ENCODE measurements around the gene PRSS36.
A peak's percentile ranks its signal among the peaks of the same experiment; 100 is the strongest.

PRSS36 gene

GRCh38 chr16:31113121-31114120 lies 36.4 kb downstream of the PRSS36 start:
- H3K4me1 Mint-ChIP-seq, result peaks cover 34% of the 10 kb centered on the region
- CTCF ChIA-PET, result interaction anchor here (2.1 kb wide), 1 partner anchor 11 kb away, joined by 5 read pairs; no protein-coding TSS in a partner anchor
- peaks cover 21% of the 10 kb centered on the region for H3K36me3 Mint-ChIP-seq
- H3K27ac Mint-ChIP-seq, result peak overlapping the region; percentile 49
- no peak overlapping the region for H3K4me3 Mint-ChIP-seq
- no peaks in the 10 kb centered on the region for H3K27me3 Mint-ChIP-seq
- no peaks in the 10 kb centered on the region for H3K9me3 Mint-ChIP-seq
- no peak for DNase-seq

GRCh38 chr16:31112711-31113110 lies 37.2 kb downstream of the PRSS36 start:
- Mint-ChIP-seq H3K4me1 (peaks cover 32% of the 10 kb centered on the region), H3K4me3 (no peak overlapping the region), H3K9me3 (no peaks in the 10 kb centered on the region), H3K27ac (peak overlapping the region; percentile 45), H3K36me3 (peaks cover 21% of the 10 kb centered on the region), H3K27me3 (no peaks in the 10 kb centered on the region)
- no peak for DNase-seq
- CTCF ChIA-PET, result interaction anchor here (0.7 to 2.1 kb wide), 2 partner anchors 10 to 29 kb away, joined by 3 to 5 read pairs; no protein-coding TSS in a partner anchor

- Mint-ChIP-seq H3K27ac (no peak overlapping the region), H3K36me3 (peaks cover 21% of the 10 kb centered on the region), H3K9me3 (no peaks in the 10 kb centered on the region), H3K27me3 (no peaks in the 10 kb centered on the region), H3K4me3 (no peak overlapping the region), H3K4me1 (peaks cover 38% of the 10 kb centered on the region)
- CTCF ChIA-PET, result interaction anchor here (0.7 to 0.9 kb wide), 2 partner anchors 16 to 30 kb away, joined by 3 read pairs; no protein-coding TSS in a partner anchor
- DNase-seq, result no peak
Measured at GRCh38 chr16:31111881-31112466, 37.9 kb downstream of the PRSS36 start.

GRCh38 chr16:31110106-31111034 lies 39.5 kb downstream of the PRSS36 start:
- CTCF ChIA-PET, result interaction anchor here (0.6 kb wide), 1 partner anchor 32 kb away, joined by 3 read pairs; no protein-coding TSS in a partner anchor

GRCh38 chr16:31109622-31110021 lies 40.2 kb downstream of the PRSS36 start:
- no peak for DNase-seq
- no peak overlapping the region for H3K27ac Mint-ChIP-seq
- peak overlapping the region; percentile 79 for H3K4me3 Mint-ChIP-seq
- H3K9me3 Mint-ChIP-seq, result no peaks in the 10 kb centered on the region
- H3K36me3 Mint-ChIP-seq, result peaks cover 21% of the 10 kb centered on the region
- H3K27me3 Mint-ChIP-seq, result no peaks in the 10 kb centered on the region
- CTCF ChIA-PET, result interaction anchor here (0.6 kb wide), 1 partner anchor 32 kb away, joined by 3 read pairs; no protein-coding TSS in a partner anchor
- peaks cover 40% of the 10 kb centered on the region for H3K4me1 Mint-ChIP-seq

More at GRCh38 chr16:31110106-31111034, 39.5 kb downstream of the PRSS36 start:
- no peaks in the 10 kb centered on the region for H3K27me3 Mint-ChIP-seq
- peak overlapping the region; percentile 79 for H3K4me3 Mint-ChIP-seq
- H3K4me1 Mint-ChIP-seq, result peaks cover 42% of the 10 kb centered on the region
- DNase-seq, result no peak
- H3K27ac Mint-ChIP-seq, result peak overlapping the region; percentile 50
- peaks cover 21% of the 10 kb centered on the region for H3K36me3 Mint-ChIP-seq
- H3K9me3 Mint-ChIP-seq, result no peaks in the 10 kb centered on the region

- peaks cover 21% of the 10 kb centered on the region for H3K36me3 Mint-ChIP-seq
- CTCF ChIA-PET, result no interaction called here
- DNase-seq, result no peak
- no peaks in the 10 kb centered on the region for H3K9me3 Mint-ChIP-seq
- peak overlapping the region; percentile 77 for H3K27ac Mint-ChIP-seq
- H3K4me1 Mint-ChIP-seq, result peaks cover 36% of the 10 kb centered on the region
- peak overlapping the region; percentile 79 for H3K4me3 Mint-ChIP-seq
- no peaks in the 10 kb centered on the region for H3K27me3 Mint-ChIP-seq
Measured at GRCh38 chr16:31108794-31109558, 40.9 kb downstream of the PRSS36 start.

- DNase-seq, result peak; percentile 82
- Mint-ChIP-seq H3K27ac (peak within 1 kb of the TSS; percentile 85), H3K36me3 (peaks cover 21% of the 10 kb centered on the region), H3K4me3 (peak within 1 kb of the TSS; percentile 82), H3K4me1 (peaks cover 32% of the 10 kb centered on the region), H3K9me3 (no peaks in the 10 kb centered on the region), H3K27me3 (peaks cover 4% of the 10 kb centered on the region)
- CTCF ChIA-PET, result interaction anchor here (1.0 kb wide), 2 partner anchors 12 to 17 kb away, joined by 3 to 5 read pairs; no protein-coding TSS in a partner anchor
Measured at GRCh38 chr16:31108035-31108793, 41.7 kb downstream of the PRSS36 start, which contains the start of gene BCKDK. BCKDK (plus strand) TSS chr16:31108386; CDS start chr16:31109224, 838 bp downstream.

GRCh38 chr16:31107465-31107867 lies 42.4 kb downstream of the PRSS36 start:
- peaks cover 21% of the 10 kb centered on the region for H3K36me3 Mint-ChIP-seq
- peak; percentile 30 for DNase-seq
- CTCF ChIA-PET, result interaction anchor here (0.6 to 1.1 kb wide), 4 partner anchors 11 to 122 kb away, joined by 3 to 5 read pairs (median 4); partner anchors contain the start of gene HSD3B7
- H3K4me3 Mint-ChIP-seq, result peak overlapping the region; percentile 82
- peak overlapping the region; percentile 85 for H3K27ac Mint-ChIP-seq
- no peaks in the 10 kb centered on the region for H3K9me3 Mint-ChIP-seq
- H3K27me3 Mint-ChIP-seq, result peaks cover 8% of the 10 kb centered on the region
- H3K4me1 Mint-ChIP-seq, result peaks cover 32% of the 10 kb centered on the region

GRCh38 chr16:31106509-31107464 lies 43.1 kb downstream of the PRSS36 start:
- DNase-seq, result no peak
- Mint-ChIP-seq H3K27ac (peak overlapping the region; percentile 85), H3K27me3 (peaks cover 8% of the 10 kb centered on the region), H3K4me1 (peaks cover 32% of the 10 kb centered on the region), H3K36me3 (peaks cover 17% of the 10 kb centered on the region), H3K4me3 (peak overlapping the region; percentile 82), H3K9me3 (no peaks in the 10 kb centered on the region)
- CTCF ChIA-PET, result interaction anchor here (0.6 to 1.1 kb wide), 4 partner anchors 10 to 122 kb away, joined by 3 to 5 read pairs (median 4); partner anchors contain the start of gene HSD3B7

GRCh38 chr16:31105677-31106213 lies 44.1 kb downstream of the PRSS36 start:
- CTCF ChIA-PET, result no interaction called here
- peaks cover 13% of the 10 kb centered on the region for H3K36me3 Mint-ChIP-seq
- peak; percentile 85 for DNase-seq
- peaks cover 12% of the 10 kb centered on the region for H3K27me3 Mint-ChIP-seq
- H3K9me3 Mint-ChIP-seq, result no peaks in the 10 kb centered on the region
- peaks cover 31% of the 10 kb centered on the region for H3K4me1 Mint-ChIP-seq
- H3K27ac Mint-ChIP-seq, result peak overlapping the region; percentile 73
- no peak overlapping the region for H3K4me3 Mint-ChIP-seq
